Measurements from ENCODE around the gene GALK1.

Gene GALK1

GRCh38 chr17:75724016-75725003, 40.7 kb downstream of the GALK1 start:
- TF ChIP-seq CTCF (IDR thresholded peaks at IDR 0.05) = no peak
- TF ChIP-seq ZFX (IDR thresholded peaks at IDR 0.05; ENCODE audit: borderline replicate concordance) = no peak
- no peak overlapping the region for H3K27ac ChIP-seq

- TF ChIP-seq ZFX (IDR thresholded peaks at IDR 0.05; ENCODE audit: borderline replicate concordance) (no peak), CTCF (IDR thresholded peaks at IDR 0.05) (no peak)
- no peak overlapping the region for H3K27ac ChIP-seq
These were observed 41.6 kb downstream of the GALK1 start for GRCh38 chr17:75723171-75723930.

GRCh38 chr17:75722542-75723095, 42.4 kb downstream of the GALK1 start:
- TF ChIP-seq ZFX (IDR thresholded peaks at IDR 0.05; ENCODE audit: borderline replicate concordance) (no peak), CTCF (IDR thresholded peaks at IDR 0.05) (no peak)
- H3K27ac ChIP-seq = no peak overlapping the region

- H3K27ac ChIP-seq = no peak overlapping the region
- TF ChIP-seq CTCF (IDR thresholded peaks at IDR 0.05) = no peak
These were observed 42.9 kb downstream of the GALK1 start for GRCh38 chr17:75722076-75722475.

GRCh38 chr17:75721463-75722011, 43.5 kb downstream of the GALK1 start:
- no peak overlapping the region for H3K27ac ChIP-seq
- TF ChIP-seq CTCF (IDR thresholded peaks at IDR 0.05) (peak; percentile 26; the same call in 1 of the 2 replicates), ZFX (IDR thresholded peaks at IDR 0.05; ENCODE audit: borderline replicate concordance) (no peak)

GRCh38 chr17:75720656-75721462, 44.1 kb downstream of the GALK1 start, which contains the start of gene ITGB4:
Gene ITGB4 (plus strand): TSS chr17:75721459. CDS start chr17:75724704, 3,245 bp downstream.
- H3K27ac ChIP-seq = no peak within 1 kb of the TSS
- peak; percentile 47 for TF ChIP-seq CTCF (IDR thresholded peaks at IDR 0.05)
- no peak for TF ChIP-seq ZFX (IDR thresholded peaks at IDR 0.05; ENCODE audit: borderline replicate concordance)

Measured in 22Rv1 (cell line).